Lower leg skin (tissue), 4 donors: ENCODE data around the gene IVNS1ABP. TPM values are rescaled to one million over a fixed set of nuclear protein-coding genes. Genes with fewer than 3 reads are reported as not detected.

ENCODE experiments used
- DNase-seq, 2 donors: peaks; one replicate each; pipeline ENCODE4 v3.0.0-alpha.2; 2019; ENCODE audit warnings: low spot score in 2 of 2
- H3K4me3 ChIP-seq: fragments of 200-600 bp; sonication (generic); 2 replicates; pipeline ENCODE4 v1.5.1; 2017; ENCODE audit warnings: mild to moderate bottlenecking, low read depth; ENCODE audit not compliant: poor library complexity, severe bottlenecking
- CTCF ChIP-seq, 3 donors: fragments of 450-650 bp; IDR thresholded peaks; one replicate each; pipeline ENCODE4 v1.5.1; 2016; ENCODE audit warnings: antibody characterized with exemption in 3 of 3, mild to moderate bottlenecking in 3 of 3, moderate library complexity in 2 of 3
- POLR2A ChIP-seq, 2 donors: fragments of 450-650 bp; IDR thresholded peaks; one replicate each; pipeline ENCODE4 v1.6.1; 2016 to 2017; ENCODE audit warnings: antibody characterized with exemption in 2 of 2, mild to moderate bottlenecking in 1 of 2, moderate library complexity in 1 of 2
- WGBS, 2 donors: methylation state at CpG; one replicate each; pipeline ENCODE4 v1.1.5; 2018; 5-methylcytosine and 5-hydroxymethylcytosine counted together
- intact Hi-C: fragments of 100-400 bp; cut with DNase I; formaldehyde crosslinking; loops from one replicate; pipeline ENCODE4 v1.15.0; 2023; ENCODE audit warnings: low total_unique reads
- total RNA-seq, 4 donors: library from RNA; depleted of rRNA; stranded (reverse); fragments of >200 nt; gene quantifications; one replicate each; pipeline ENCODE4 v1.1.0, GENCODE V29; 2016

Gene IVNS1ABP
- total RNA-seq, 4 donors from 2014 or later: 68.8 to 124 (median 97.7) TPM

DNA sequence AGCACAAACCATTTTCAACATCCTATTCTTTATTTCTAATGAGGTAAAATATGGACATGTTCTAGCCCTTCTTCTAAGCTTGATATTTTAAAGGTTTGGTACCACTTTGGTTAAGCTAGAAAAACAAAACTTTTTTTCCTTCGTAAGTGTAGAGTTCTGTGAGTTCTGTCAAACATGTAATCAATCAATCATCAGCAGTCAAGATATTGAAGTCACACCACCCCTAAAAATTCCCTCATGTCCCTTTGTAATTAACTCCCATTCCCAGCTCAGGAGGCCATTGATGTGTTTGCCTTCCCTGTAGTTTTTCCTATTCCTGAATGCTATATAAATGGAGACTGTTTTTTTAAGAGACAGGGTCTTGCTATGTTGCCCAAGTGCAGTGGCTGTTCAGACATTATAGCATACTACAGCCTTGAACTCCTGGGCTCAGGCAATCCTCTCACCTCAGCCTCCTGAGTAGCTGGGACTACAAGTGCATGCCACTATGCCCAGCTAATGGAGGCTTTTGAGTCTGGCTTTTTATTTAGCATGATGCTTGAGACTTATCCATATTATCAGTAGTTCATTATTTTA is 23.0 kb downstream of the IVNS1ABP start:
- 83 to 94% methylated on average over 1 of the region's 1 CpG for WGBS, 2 donors
- TF ChIP-seq CTCF (IDR thresholded peaks at IDR 0.05): no peak
- no peak for TF ChIP-seq POLR2A (IDR thresholded peaks at IDR 0.05)
- no peak for DNase-seq
- no peak overlapping the region for H3K4me3 ChIP-seq
- intact Hi-C loops: no loop called here

DNA sequence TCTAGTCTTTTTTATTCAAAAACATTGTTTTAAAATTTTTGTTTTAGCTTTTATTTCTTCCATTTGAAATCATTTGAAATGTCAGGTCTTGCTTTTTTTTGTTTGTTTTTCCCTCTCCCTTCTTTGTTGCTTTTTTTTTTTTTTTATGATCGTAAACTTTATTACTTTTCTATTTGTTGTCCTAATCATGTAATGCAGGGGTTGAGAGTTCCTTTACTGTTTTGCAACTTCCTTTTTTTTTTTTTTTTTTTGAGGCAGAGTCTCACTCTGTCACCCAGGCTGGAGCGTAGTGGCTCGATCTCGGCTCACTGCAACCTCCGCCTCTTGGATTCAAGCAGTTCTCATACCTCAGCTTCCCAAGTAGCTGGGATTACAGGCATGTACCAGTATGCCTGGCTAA is 24.8 kb downstream of the IVNS1ABP start:
- H3K4me3 ChIP-seq: no peak overlapping the region
- DNase-seq: no peak
- 71 to 77% methylated on average over 5 of the region's 5 CpGs for WGBS, 2 donors
- intact Hi-C loops: no loop called here
- no peak for TF ChIP-seq POLR2A (IDR thresholded peaks at IDR 0.05)
- TF ChIP-seq CTCF (IDR thresholded peaks at IDR 0.05): no peak

DNA sequence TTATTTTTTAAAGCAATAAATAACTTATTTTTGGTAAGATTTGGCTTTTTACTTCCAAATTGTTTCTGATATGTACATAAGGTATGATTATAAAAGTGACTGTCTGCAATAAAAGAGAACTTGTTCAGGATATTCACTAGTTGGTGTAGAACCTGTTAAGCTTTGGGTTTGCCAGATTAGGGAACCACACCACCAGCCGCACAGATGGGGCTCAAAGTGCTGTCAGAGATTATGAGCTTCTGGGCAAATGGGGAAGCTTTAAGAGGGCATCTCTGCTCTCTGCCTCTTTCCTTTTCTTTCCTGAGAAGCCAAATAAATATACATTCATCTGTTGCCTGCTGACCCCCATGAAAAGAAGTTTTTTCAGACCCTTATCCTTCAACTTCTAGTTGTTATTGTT is 25.4 kb downstream of the IVNS1ABP start:
- H3K4me3 ChIP-seq: no peak overlapping the region
- DNase-seq: no peak
- intact Hi-C loops: no loop called here
- no peak for TF ChIP-seq POLR2A (IDR thresholded peaks at IDR 0.05)
- no peak for TF ChIP-seq CTCF (IDR thresholded peaks at IDR 0.05)
- WGBS, 2 donors: 85 to 96% methylated on average over 1 of the region's 1 CpG

DNA sequence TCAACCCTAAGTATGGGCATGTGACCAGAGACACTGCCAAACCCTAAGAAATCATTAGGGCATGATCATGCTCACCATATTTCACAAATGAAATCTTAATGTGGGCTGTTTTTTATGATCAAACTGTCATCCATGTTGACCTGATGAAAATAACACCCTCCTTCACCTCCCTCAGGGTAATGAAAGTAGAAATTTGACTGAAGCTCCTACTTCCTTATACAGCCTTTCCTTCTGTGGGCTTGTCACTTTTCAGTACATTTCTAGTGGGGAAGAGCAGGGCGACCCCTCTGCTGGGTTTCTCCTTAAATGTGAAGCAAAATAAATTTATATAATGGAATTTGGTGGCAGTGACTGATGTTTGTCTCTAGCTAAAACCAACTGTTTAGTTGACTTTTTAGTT is 25.9 kb downstream of the IVNS1ABP start:
- no peak for DNase-seq
- no peak overlapping the region for H3K4me3 ChIP-seq
- intact Hi-C loops: no loop called here
- TF ChIP-seq CTCF (IDR thresholded peaks at IDR 0.05): no peak
- TF ChIP-seq POLR2A (IDR thresholded peaks at IDR 0.05): no peak
- 88 to 89% methylated on average over 1 of the region's 1 CpG for WGBS, 2 donors

GRCh38 chr1:185289880-185290279 is 27.2 kb downstream of the IVNS1ABP start:
- no peak overlapping the region for H3K4me3 ChIP-seq
- TF ChIP-seq CTCF (IDR thresholded peaks at IDR 0.05): no peak
- no peak for TF ChIP-seq POLR2A (IDR thresholded peaks at IDR 0.05)
- DNase-seq: no peak
- intact Hi-C loops: no loop called here

GRCh38 chr1:185288435-185288834 is 28.6 kb downstream of the IVNS1ABP start:
- TF ChIP-seq POLR2A (IDR thresholded peaks at IDR 0.05): no peak
- no peak for TF ChIP-seq CTCF (IDR thresholded peaks at IDR 0.05)
- intact Hi-C loops: no loop called here
- DNase-seq: no peak
- H3K4me3 ChIP-seq: no peak overlapping the region
- WGBS, 2 donors: 88 to 94% methylated on average over 3 of the region's 3 CpGs
